NCI-H748 (cell line): ENCODE data around the gene SYS1.

Experiments
- DNase-seq: peaks from one replicate; lab custom pipeline; 2025; ENCODE audit not compliant: unreplicated experiment; lab: John Stamatoyannopoulos, UW

Gene SYS1

GRCh38 chr20:45378191-45378590 lies 15.2 kb downstream of the SYS1 start, which contains the start of gene TP53TG5:
Gene TP53TG5, minus strand, starts transcription at chr20:45378325. Its CDS starts 89 bp downstream, at chr20:45378236.
- no peak for DNase-seq

GRCh38 chr20:45387274-45387673 lies 24.3 kb downstream of the SYS1 start:
- DNase-seq = no peak

- no peak for DNase-seq
Observed at GRCh38 chr20:45390931-45391330, 28.0 kb downstream of the SYS1 start.

GRCh38 chr20:45391559-45391958 lies 28.6 kb downstream of the SYS1 start:
- DNase-seq = no peak

DNA sequence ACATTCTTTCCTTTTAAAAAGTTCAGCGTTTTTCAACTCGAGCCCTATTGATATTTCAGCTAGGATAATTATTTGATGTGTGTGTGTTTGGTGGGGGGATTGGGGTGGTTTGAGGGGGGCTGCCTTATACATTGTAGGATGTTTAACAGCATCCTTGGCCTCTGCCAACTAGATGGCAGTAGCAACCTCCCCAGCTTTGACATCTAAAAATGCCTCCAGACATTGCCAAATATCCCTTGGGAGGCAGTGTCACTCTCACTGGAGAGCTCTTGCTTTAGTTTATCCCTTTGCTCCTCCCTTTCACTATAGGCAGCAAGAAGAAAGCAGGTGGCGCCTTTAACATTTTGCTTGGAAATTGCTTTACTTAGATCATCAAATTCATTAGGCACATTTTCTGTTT lies 29.8 kb downstream of the SYS1 start:
- DNase-seq = no peak

DNA sequence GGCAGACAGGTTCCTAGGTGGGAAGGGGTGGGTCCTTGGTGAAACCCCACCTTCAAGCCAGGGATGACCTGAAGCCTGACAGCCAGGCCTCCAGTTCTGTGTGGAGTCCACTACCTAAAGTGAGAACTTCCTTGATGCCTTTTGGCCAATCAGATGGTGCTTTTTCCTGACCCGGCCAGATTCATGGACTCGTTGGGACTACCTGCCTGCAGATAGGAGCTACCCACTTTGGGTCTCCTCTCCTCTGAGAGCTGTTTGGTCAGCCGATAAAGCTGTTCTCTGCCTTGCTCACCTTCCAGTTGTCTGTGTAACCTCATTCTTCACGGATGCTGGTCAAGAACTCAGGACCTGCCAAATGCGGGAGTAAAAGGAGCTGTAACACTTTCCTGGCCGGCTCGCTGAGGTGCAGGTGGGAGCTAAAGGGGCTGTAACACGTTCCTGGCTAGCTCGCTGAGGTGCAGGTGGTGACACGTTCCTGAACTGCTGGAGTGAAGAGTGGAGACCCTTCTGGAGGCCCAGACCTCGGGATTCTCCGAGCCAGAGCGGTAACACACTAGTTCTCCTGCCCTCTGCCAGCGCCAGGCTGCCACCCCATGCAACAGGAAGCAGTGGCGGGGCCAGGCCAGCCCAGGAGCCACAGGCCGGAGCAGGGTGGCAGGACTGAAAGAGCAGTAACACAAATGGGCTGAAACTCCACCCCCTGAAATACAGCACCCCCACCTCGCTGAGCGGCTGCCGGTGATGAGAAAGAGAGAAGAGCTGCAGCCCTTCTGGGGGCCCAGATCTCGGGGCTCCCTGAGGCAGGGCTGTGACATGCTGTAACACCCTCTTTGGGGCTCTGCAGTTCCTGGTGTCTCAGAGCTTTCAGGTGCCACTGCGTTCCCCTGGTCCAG lies 31.5 kb downstream of the SYS1 start:
- no peak for DNase-seq

GRCh38 chr20:45395114-45395415 lies 32.1 kb downstream of the SYS1 start:
- DNase-seq = no peak

- DNase-seq = no peak
Observed at GRCh38 chr20:45399018-45399417, 36.1 kb downstream of the SYS1 start.

DNA sequence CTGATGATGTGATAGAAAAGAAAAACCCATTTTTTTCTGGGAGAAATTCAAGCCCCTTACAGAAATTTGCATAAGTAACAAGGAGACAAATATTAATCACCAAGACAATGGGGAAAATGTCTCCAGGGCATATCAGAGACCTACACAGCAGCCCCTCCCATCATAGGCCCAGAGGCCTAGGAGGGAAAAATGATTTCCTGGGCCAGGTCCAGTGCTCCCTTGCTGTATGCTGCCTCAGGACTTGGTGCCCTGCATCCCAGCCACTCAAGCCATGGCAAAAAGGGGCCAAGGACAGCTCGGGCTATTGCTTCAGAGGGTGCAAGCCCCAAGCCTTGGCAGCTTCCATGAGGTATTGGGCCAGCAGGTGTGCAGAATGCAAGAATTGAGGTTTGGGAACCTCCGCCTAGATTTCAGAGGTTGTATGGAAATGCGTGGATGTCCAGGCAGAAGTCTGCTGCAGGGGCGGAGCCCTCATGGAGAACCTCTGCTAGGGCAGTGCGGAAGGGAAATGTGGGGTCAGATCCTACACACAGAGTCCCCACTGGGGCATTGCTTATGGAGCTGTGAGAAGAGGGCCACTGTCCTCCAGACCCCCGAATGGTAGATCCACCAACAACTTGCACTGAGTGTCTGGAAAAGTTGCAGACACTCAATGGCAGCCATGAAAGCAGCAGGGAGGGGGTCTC lies 37.5 kb downstream of the SYS1 start:
- DNase-seq = no peak

DNA sequence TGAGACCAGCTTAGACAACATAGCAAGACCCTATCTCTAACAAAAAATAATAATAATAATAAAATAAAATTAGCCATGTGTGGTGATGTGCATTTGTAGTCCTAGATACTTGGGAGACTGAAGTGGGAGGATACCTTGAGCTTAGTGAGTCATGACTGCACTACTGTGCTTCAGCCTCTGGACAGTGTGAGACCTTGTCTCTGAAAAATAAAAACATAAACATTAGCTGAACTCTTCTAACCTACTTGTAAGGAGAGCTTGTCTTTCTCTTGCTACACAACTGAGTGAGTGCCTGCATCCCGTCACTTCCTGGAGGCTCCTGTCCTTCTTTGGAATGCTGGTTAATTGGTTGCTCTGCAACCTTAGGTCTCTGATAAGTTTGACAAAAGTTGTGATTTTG lies 40.0 kb downstream of the SYS1 start:
- DNase-seq = no peak

- peak; percentile 78 for DNase-seq
Observed at GRCh38 chr20:45404438-45404837, 41.5 kb downstream of the SYS1 start.

GRCh38 chr20:45405571-45406259 lies 42.8 kb downstream of the SYS1 start:
- peak; percentile 60 for DNase-seq

DNA sequence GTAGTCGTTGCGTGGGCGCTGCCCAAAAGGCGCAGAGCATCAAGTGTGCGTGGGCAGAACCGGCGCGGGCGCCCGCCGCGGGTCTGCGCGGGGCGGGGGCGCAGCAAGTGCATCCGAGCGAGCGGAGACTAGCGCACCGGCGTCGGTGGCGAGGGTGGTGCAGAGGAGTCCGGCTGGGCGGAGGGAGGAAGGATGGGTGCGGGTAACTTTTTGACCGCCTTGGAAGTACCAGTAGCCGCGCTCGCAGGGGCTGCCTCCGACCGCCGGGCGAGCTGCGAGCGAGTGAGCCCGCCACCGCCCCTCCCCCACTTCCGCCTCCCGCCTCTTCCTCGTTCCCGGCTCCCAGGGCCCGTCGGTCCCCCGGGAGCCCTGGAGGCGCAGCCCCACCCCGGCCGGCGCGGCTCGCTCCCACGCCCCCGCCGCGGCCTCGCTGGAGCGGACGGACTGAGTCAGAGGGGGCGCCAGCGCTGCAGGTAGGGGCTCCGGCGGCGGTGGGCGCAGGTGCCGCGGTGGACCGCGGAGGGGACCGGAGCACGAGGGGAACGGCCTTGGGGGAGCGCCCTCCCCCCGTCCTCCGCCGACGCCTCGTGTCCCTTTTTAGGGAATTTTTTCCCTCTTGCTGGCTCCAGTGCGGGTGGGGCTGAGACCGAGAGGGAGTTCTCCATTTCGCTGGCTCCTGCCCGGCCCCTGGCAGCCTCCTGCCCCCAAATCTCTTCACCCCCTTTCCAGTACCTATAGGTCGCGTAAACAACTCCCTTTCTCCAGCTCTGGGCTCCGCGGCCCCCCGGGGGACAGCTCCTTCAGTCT lies 43.5 kb downstream of the SYS1 start:
- DNase-seq = peak; percentile 73

GRCh38 chr20:45407067-45407745 lies 44.2 kb downstream of the SYS1 start:
- peak; percentile 52 for DNase-seq

DNA sequence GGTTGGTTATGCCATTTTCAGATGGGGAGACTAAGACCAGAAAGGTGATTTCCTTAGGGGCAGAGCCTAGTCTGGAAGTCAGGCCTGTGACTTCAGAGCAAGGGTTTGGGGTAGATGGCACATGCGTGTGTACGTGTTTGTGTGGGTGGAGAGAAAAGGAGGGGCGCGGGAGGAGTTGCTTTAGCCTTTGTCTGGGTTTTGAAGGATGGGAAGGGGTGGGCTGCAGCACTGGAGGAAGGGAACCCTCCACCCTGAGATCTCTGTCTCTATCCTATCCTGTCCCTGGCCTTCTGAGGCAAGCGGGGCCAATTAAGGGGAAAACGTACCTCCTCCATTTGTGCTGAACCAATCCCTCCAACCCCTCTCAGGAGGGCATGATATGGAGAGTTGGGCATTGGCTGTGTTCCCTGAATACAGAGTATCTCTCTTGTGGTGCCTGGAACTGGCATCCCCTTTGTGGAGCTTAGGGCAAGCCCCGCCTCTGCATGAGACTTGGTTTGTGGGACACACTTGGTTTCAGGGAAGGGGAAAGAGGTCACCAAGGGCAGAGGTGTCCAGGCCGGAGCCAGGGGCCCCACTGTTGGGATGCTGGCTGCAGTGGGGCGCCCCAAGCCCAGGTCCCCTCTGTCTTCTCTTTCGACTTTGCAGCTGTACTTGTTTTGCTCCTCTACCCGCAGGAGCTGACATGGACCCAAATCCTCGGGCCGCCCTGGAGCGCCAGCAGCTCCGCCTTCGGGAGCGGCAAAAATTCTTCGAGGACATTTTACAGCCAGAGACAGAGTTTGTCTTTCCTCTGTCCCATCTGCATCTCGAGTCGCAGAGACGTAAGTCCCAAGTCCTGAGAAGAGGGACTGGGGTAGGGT lies 45.1 kb downstream of the SYS1 start, which contains the start of gene DBNDD2:
Gene DBNDD2, plus strand, starts transcription at position 507 of the 863 bp plus-strand sequence. Its CDS starts 179 bp downstream, at position 686.
- DNase-seq = no peak

GRCh38 chr20:45408646-45409213 lies 45.8 kb downstream of the SYS1 start:
- DNase-seq = no peak

- DNase-seq = no peak
Observed at GRCh38 chr20:45409521-45410272, 46.7 kb downstream of the SYS1 start.

DNA sequence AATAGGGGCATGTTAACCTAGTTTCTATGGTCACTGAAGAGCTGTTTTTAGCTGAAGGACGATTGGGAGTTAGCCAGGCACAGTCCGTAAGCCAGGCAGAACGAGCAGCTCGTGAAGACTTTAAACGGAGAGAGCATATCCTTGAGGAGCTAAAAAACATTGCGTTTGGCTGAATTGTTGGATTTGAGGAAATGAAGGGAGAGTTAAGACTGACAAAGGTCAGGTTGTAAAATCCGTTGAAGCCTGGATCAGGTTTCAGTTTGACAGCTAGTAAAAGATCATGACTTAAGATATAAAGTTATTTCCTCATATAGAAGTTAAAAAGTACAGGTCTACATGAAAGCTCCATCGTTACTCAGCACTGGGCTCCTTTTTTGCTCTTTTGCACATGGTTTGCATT lies 47.9 kb downstream of the SYS1 start:
- DNase-seq = no peak
